A549 (cell line): Measurements from ENCODE around the gene BST2. TPM values are rescaled to one million over a fixed set of nuclear protein-coding genes. Genes with fewer than 3 reads are reported as not detected.

Experiments
- ATAC-seq, 2 experiments: fragments of 200-7000 bp in 1 of 2; fragments of >200 bp in 1 of 2; cut with Nextera tagmentation in 1 of 2; cut with Tn5 transposase in 1 of 2; 3 replicates each; pipeline versions ENCODE4 v1.8.0 to v1.9.1; 2018 to 2020; ENCODE audit warnings: mild to moderate bottlenecking in 1 of 2, moderate library complexity in 1 of 2
- CTCF ChIA-PET: fragments of 300-600 bp; sonication (Branson Sonifier 250); formaldehyde crosslinking; extraction: SDS; loops from one replicate; lab custom pipeline; 2021; ENCODE audit warnings: antibody characterized with exemption, inconsistent platforms; lab: Yijun Ruan, JAX
- POLR2A ChIA-PET: fragments of 350-600 bp; formaldehyde crosslinking; extraction: SDS; loops from one replicate; lab custom pipeline; 2021; ENCODE audit warnings: antibody characterized with exemption, inconsistent platforms; lab: Yijun Ruan, JAX
- DNase-seq, 2 experiments: peaks; one replicate each; pipeline versions ENCODE4 v3.0.0 to v3.0.0-alpha.2; 2011 to 2016; ENCODE audit warnings: low read depth in 1 of 2, low spot score in 1 of 2
- FAIRE-seq: peaks from 2 replicates; lab custom pipeline; 2011; peaks lifted over from hg19 to GRCh38; lab: Jason Lieb, UNC
- H3K27ac ChIP-seq, 2 experiments: fragments of >200 bp; sonication (Bioruptor Twin); formaldehyde crosslinking; 3 replicates each; pipeline ENCODE4 v1.5.1; 2016 to 2017
- H3K4me1 ChIP-seq: fragments of >200 bp; sonication (Bioruptor Twin); formaldehyde crosslinking; 3 replicates; pipeline ENCODE4 v1.6.1; 2016
- H3K4me2 ChIP-seq: fragments of >200 bp; sonication (Bioruptor Twin); formaldehyde crosslinking; 3 replicates; pipeline ENCODE4 v1.6.1; 2016
- H3K4me3 ChIP-seq: fragments of >200 bp; sonication (Bioruptor Twin); formaldehyde crosslinking; 3 replicates; pipeline ENCODE4 v1.5.1; 2016
- H3K9me3 ChIP-seq: fragments of >200 bp; sonication (Bioruptor Twin); formaldehyde crosslinking; 3 replicates; pipeline ENCODE4 v1.6.1; 2016
- CBX8 ChIP-seq: fragments of 200-600 bp; sonication (generic); IDR thresholded peaks from 2 replicates; pipeline ENCODE4 v1.6.1; 2016
- CHD2 ChIP-seq: fragments of 150-350 bp; IDR thresholded peaks from 2 replicates; pipeline ENCODE4 v1.6.1; 2014; ENCODE audit warnings: low read length; ENCODE audit not compliant: partially characterized antibody
- EHMT2 ChIP-seq: fragments of 200-600 bp; sonication (generic); IDR thresholded peaks from 2 replicates; pipeline ENCODE4 v1.6.1; 2016; ENCODE audit warnings: antibody characterized with exemption, low read depth, mild to moderate bottlenecking, moderate library complexity
- EP300 ChIP-seq, 2 experiments: fragments of >200 bp; sonication (Bioruptor Twin); formaldehyde crosslinking; IDR thresholded peaks; 2 replicates in 1 of 2; 3 replicates in 1 of 2; pipeline ENCODE4 v1.6.1; 2016 to 2017
- ESRRA ChIP-seq: fragments of 150-350 bp; IDR thresholded peaks from 2 replicates; pipeline ENCODE4 v1.6.1; 2014; ENCODE audit warnings: mild to moderate bottlenecking, low read length, borderline replicate concordance
- FOSB ChIP-seq: fragments of 250-450 bp; sonication (Bioruptor Pico); IDR thresholded peaks from 2 replicates; pipeline ENCODE4 v1.5.0; 2020; ENCODE audit warnings: mild to moderate bottlenecking, moderate library complexity
- FOSL2 ChIP-seq, 2 experiments: fragments of 450-650 bp in 1 of 2; fragments of >200 bp in 1 of 2; sonication (Bioruptor Twin) in 1 of 2; formaldehyde crosslinking; IDR thresholded peaks; 2 replicates each; pipeline versions ENCODE4 v1.5.0 to v1.6.1; 2016 to 2020; ENCODE audit warnings: mild to moderate bottlenecking in 1 of 2, moderate library complexity in 1 of 2
- HDAC2 ChIP-seq: fragments of 200-600 bp; sonication (generic); IDR thresholded peaks from 2 replicates; pipeline ENCODE4 v1.6.1; 2016
- JUN ChIP-seq, 2 experiments: fragments of >200 bp; sonication (Bioruptor Twin); formaldehyde crosslinking; IDR thresholded peaks; 2 replicates in 1 of 2; 3 replicates in 1 of 2; pipeline ENCODE4 v1.6.1; 2016 to 2017
- KDM5A ChIP-seq: fragments of 200-600 bp; sonication (generic); IDR thresholded peaks from 2 replicates; pipeline ENCODE4 v1.6.1; 2016; ENCODE audit warnings: antibody characterized with exemption, mild to moderate bottlenecking
- NFE2L2 ChIP-seq: fragments of 150-350 bp; conservative IDR thresholded peaks from 2 replicates; pipeline ENCODE4 v1.6.1; 2014; ENCODE audit warnings: low read length
- NPAS2 ChIP-seq: fragments of 250-450 bp; sonication (Bioruptor Pico); IDR thresholded peaks from 2 replicates; pipeline ENCODE4 v1.8.0; 2022; ENCODE audit warnings: mild to moderate bottlenecking, moderate library complexity, borderline replicate concordance
- NR3C1 ChIP-seq: fragments of >200 bp; sonication (Bioruptor Twin); formaldehyde crosslinking; IDR thresholded peaks from 3 replicates; pipeline ENCODE4 v1.6.1; 2017
- PHF8 ChIP-seq: fragments of 200-600 bp; sonication (generic); IDR thresholded peaks from 2 replicates; pipeline ENCODE4 v1.6.1; 2016; ENCODE audit warnings: low read depth, mild to moderate bottlenecking, antibody characterized with exemption, moderate library complexity, borderline replicate concordance
- RAD21 ChIP-seq, 2 experiments: fragments of >200 bp in 1 of 2; sonication (Bioruptor Twin) in 1 of 2; formaldehyde crosslinking in 1 of 2; IDR thresholded peaks in 1 of 2; conservative IDR thresholded peaks in 1 of 2; 2 replicates in 1 of 2; 3 replicates in 1 of 2; pipeline ENCODE4 v1.6.1; 2012 to 2018; ENCODE audit warnings: inconsistent platforms in 1 of 2
- RARB ChIP-seq: fragments of 250-450 bp; sonication (Bioruptor Pico); IDR thresholded peaks from 2 replicates; pipeline ENCODE4 v1.8.0; 2021; ENCODE audit warnings: mild to moderate bottlenecking, moderate library complexity
- RCOR1 ChIP-seq: fragments of 150-350 bp; IDR thresholded peaks from 2 replicates; pipeline ENCODE4 v1.6.1; 2014; ENCODE audit warnings: antibody characterized with exemption, low read length, low read depth
- SREBF2 ChIP-seq: fragments of 450-650 bp; IDR thresholded peaks from 2 replicates; pipeline ENCODE4 v1.6.1; 2014; ENCODE audit warnings: mild to moderate bottlenecking, moderate library complexity
- TFCP2L1 ChIP-seq: fragments of 250-450 bp; sonication (Bioruptor Pico); IDR thresholded peaks from 2 replicates; pipeline ENCODE4 v1.5.0; 2021; ENCODE audit warnings: mild to moderate bottlenecking
- ZFP36 ChIP-seq: fragments of 450-650 bp; IDR thresholded peaks from 2 replicates; pipeline ENCODE4 v1.6.1; 2014; ENCODE audit warnings: borderline replicate concordance; ENCODE audit not compliant: partially characterized antibody
- ZSCAN20 ChIP-seq: fragments of 250-450 bp; sonication (Bioruptor Pico); IDR thresholded peaks from 2 replicates; pipeline ENCODE4 v1.8.0; 2022; ENCODE audit warnings: mild to moderate bottlenecking, moderate library complexity
- WGBS: methylation state at CpG from one replicate; pipeline ENCODE4 v1.1.6; 2017; ENCODE audit errors: missing lambda C conversion rate; 5-methylcytosine and 5-hydroxymethylcytosine counted together
- polyA plus RNA-seq, 4 experiments: library from polyadenylated mRNA; depleted of rRNA in 3 of 4; stranded (reverse); fragments of >200 nt; fragmentation: RNase III in 1 of 4; extraction: RNeasy Plus Mini Kit Qiagen cat#74134 plus additional on column Dnase treatment in 1 of 4; gene quantifications; 2 replicates in 3 of 4; 3 replicates in 1 of 4; pipeline ENCODE4 v1.2.3, GENCODE V29; 2011 to 2017
- TF ChIP-seq, protein P1 (sequence below): fragments of >200 bp; sonication (Bioruptor Twin); formaldehyde crosslinking; IDR thresholded peaks from 3 replicates; pipeline ENCODE4 v1.5.1; 2016
- TF ChIP-seq, protein P2 (sequence below): IDR thresholded peaks from 2 replicates; pipeline ENCODE4 v1.6.1; 2012
- TF ChIP-seq, protein P3 (sequence below): IDR thresholded peaks from 2 replicates; pipeline ENCODE4 v1.6.1; 2012; ENCODE audit warnings: low read depth, borderline replicate concordance
- TF ChIP-seq, protein P4 (sequence below): fragments of >200 bp; sonication (Bioruptor Twin); formaldehyde crosslinking; IDR thresholded peaks from 3 replicates; pipeline ENCODE4 v1.6.1; 2016

The BST2 gene
- polyA plus RNA-seq, 2 of the 4 experiments (the other 2 are of a cell fraction): 0.12 to 0.26 TPM

DNA sequence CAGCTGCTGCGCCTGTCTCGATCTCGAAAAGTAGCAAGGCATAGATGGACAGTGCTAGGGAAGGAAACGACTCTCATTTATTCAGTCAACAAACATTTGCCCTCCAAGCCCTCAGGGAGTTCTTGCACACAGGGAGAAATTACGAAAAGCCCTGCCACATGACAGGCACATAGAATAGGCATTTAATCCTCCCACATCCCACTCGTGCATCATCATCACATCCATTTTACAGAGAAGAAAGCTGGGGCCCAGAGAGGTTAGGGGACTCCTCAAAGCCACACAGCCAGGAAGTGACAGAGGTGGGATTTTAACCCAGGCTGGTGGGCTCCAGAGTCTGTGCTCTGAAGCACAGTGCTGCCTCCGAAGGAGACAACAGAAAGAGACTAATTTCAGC is 31.4 kb upstream of the BST2 start (continued):
- no peak for TF ChIP-seq CBX8
- TF ChIP-seq JUN (IDR thresholded peaks at IDR 0.05): no peak
- TF ChIP-seq RAD21 (conservative IDR thresholded peaks at IDR 0.05 in 1 of 2, IDR thresholded peaks at IDR 0.05 in 1 of 2): no peak
- TF ChIP-seq HDAC2: no peak
- no peak for TF ChIP-seq CHD2
- TF ChIP-seq TFCP2L1 (CRISPR knock-in tag): no peak
- TF ChIP-seq RCOR1: no peak
- no peak for TF ChIP-seq ESRRA
- no peak for TF ChIP-seq PHF8

DNA sequence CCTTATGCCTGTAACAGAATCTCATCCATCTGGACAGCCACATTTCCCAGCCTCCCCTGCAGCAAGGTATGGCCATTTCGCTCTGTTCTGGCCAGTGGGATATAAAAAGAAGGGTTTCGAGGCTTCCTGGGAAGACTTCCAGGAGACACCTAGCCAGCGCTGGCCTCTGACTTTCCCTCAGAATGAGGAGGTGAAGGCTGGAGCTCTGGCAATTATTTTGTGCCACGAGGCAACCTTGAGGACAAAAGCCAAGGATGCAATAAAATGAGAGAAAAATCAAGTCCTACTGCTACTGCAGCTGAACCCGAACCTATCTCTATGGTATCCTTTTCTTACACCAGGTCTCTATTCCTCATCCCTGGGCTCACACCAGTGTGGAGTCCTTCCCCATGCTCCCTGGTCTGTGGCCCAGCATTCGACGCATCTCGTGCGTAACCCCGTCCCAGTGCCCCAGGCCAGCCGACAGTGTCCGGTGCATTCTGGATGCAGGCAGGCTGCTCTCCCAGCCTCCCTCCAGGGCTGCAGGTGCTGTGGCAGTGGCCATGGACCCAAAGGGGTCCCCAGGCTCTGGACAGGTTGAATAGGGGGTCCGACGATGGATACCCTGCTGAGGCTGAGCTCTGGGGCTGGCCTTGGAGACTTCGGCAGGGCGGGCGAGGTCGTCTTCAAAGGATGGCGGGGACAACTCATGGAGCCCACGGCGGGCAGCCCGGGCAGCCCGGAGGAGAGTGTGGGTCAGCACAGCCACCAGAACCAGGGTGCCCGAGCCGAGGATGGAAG is 30.9 kb upstream of the BST2 start:
- no peak for ATAC-seq
- Histone ChIP-seq H3K27ac (no peak overlapping the region), H3K4me2 (no peak overlapping the region), H3K4me1 (no peaks in the 10 kb centered on the region), H3K4me3 (no peak overlapping the region), H3K9me3 (no peaks in the 10 kb centered on the region)
- WGBS: 93% methylated on average over 22 of the region's 25 CpGs
- CTCF ChIA-PET: interaction anchor here (1.2 to 1.5 kb wide), 2 partner anchors 13 to 41 kb away, joined by 4 to 6 read pairs; partner anchors contain the start of gene TMEM221
- POLR2A ChIA-PET: no interaction called here
- TF ChIP-seq SREBF2 (no peak), NFE2L2 (no peak), EHMT2 (no peak), NR3C1 (no peak), TFCP2L1 (CRISPR knock-in tag) (no peak), CBX8 (no peak), ZFP36 (no peak), PHF8 (no peak), KDM5A (no peak), NPAS2 (CRISPR knock-in tag) (no peak), FOSL2 (IDR thresholded peaks at IDR 0.05) (no peak), FOSL2 (CRISPR knock-in tag; IDR thresholded peaks at IDR 0.05) (no peak), FOSB (CRISPR knock-in tag) (no peak), ZSCAN20 (CRISPR knock-in tag) (no peak), EP300 (IDR thresholded peaks at IDR 0.05) (no peak), RARB (CRISPR knock-in tag) (no peak)
- TF ChIP-seq, protein P1, sequence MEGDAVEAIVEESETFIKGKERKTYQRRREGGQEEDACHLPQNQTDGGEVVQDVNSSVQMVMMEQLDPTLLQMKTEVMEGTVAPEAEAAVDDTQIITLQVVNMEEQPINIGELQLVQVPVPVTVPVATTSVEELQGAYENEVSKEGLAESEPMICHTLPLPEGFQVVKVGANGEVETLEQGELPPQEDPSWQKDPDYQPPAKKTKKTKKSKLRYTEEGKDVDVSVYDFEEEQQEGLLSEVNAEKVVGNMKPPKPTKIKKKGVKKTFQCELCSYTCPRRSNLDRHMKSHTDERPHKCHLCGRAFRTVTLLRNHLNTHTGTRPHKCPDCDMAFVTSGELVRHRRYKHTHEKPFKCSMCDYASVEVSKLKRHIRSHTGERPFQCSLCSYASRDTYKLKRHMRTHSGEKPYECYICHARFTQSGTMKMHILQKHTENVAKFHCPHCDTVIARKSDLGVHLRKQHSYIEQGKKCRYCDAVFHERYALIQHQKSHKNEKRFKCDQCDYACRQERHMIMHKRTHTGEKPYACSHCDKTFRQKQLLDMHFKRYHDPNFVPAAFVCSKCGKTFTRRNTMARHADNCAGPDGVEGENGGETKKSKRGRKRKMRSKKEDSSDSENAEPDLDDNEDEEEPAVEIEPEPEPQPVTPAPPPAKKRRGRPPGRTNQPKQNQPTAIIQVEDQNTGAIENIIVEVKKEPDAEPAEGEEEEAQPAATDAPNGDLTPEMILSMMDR: no peak
- TF ChIP-seq, protein P2, sequence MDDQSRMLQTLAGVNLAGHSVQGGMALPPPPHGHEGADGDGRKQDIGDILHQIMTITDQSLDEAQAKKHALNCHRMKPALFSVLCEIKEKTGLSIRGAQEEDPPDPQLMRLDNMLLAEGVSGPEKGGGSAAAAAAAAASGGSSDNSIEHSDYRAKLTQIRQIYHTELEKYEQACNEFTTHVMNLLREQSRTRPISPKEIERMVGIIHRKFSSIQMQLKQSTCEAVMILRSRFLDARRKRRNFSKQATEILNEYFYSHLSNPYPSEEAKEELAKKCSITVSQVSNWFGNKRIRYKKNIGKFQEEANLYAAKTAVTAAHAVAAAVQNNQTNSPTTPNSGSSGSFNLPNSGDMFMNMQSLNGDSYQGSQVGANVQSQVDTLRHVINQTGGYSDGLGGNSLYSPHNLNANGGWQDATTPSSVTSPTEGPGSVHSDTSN: no peak
- TF ChIP-seq, protein P3, sequence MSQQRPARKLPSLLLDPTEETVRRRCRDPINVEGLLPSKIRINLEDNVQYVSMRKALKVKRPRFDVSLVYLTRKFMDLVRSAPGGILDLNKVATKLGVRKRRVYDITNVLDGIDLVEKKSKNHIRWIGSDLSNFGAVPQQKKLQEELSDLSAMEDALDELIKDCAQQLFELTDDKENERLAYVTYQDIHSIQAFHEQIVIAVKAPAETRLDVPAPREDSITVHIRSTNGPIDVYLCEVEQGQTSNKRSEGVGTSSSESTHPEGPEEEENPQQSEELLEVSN: no peak
- TF ChIP-seq, protein P4, sequence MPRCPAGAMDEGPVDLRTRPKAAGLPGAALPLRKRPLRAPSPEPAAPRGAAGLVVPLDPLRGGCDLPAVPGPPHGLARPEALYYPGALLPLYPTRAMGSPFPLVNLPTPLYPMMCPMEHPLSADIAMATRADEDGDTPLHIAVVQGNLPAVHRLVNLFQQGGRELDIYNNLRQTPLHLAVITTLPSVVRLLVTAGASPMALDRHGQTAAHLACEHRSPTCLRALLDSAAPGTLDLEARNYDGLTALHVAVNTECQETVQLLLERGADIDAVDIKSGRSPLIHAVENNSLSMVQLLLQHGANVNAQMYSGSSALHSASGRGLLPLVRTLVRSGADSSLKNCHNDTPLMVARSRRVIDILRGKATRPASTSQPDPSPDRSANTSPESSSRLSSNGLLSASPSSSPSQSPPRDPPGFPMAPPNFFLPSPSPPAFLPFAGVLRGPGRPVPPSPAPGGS: no peak
- FAIRE-seq: no peak
- DNase-seq: no peak
